ENCODE measurements around the gene FCGBP.

- no peak for TF ChIP-seq POLR2AphosphoS5 (IDR thresholded peaks at IDR 0.05; ENCODE audit: low read depth, low read length)
- TF ChIP-seq REST (IDR thresholded peaks at IDR 0.05; ENCODE audit: insufficient read depth in 1 of 2, low read depth in 2 of 2, low read length in 2 of 2) = no peak
- TF ChIP-seq FOXP2 (optimal IDR thresholded peaks at IDR 0.05; ENCODE audit: borderline replicate concordance, extremely low read depth, extremely low read length, insufficient read depth) = no peak
These were observed 29.5 kb upstream of the FCGBP start for GRCh38 chr19:39963898-39964297.

Data from PFSK-1 (cell line).